Measurements from ENCODE around the gene DDX41. TPM values are rescaled to one million over a fixed set of nuclear protein-coding genes. Genes with fewer than 3 reads are reported as not detected.

The DDX41 gene
- total RNA-seq, 1 experiment from 2014 or later = 318 TPM

DNA sequence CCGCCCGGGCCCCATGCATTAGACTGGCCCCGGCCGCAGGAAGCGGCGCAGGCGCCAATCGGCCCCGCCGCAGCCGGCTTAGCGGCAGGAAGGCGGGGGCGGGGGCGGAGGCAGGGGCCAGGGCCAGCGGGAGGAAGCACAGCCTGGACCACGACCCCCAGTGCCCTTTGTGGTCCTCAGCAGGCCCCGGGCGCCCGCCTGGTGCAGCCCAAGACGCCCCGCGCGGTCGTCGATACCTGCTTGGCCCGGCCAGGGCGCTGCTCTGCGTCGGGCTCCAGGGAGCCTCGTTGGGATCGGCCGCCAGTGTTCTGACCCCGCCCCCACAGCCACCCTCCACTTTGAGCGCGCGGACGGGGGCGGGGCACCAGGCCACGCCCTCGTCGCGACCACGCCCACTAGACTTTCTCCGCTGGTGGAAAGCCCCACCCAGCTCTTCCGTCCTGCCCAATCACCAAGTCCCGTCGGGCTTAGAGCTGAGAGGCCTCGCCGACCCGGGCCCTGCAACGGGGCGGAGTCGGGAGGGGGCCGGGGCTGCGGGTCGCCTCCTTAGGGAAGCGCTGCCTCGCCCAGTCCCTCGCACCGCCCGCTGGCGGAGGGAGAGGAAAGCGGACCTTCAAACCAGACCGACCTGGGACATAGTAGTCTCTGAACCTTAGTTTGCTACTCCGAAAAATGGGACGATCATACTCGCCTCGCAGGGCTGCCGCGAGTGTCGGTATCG is 19.3 kb downstream of the DDX41 start, which contains the start of gene PDLIM7:
TSS of gene PDLIM7 (minus strand) at position 313 of the 721 bp plus-strand sequence. CDS start 1,092 bp downstream, outside the sequence.
- ChIA-PET CTCF (interaction anchor here (0.6 to 1.4 kb wide), 6 partner anchors 40 to 185 kb away, joined by 3 to 7 read pairs (median 4); no protein-coding TSS in a partner anchor), POLR2A (ENCODE audit: unreplicated experiment) (interaction anchor here (0.6 to 1.0 kb wide), 8 partner anchors 25 to 118 kb away, joined by 3 to 6 read pairs (median 3); no protein-coding TSS in a partner anchor)
- Histone ChIP-seq H3K9me2 (replicated peaks; ENCODE audit: low read length) (no peaks in the 10 kb centered on the region), H3K4me3 (ENCODE audit: low read length) (peak within 1 kb of the TSS; percentile 76), H3K27me3 (ENCODE audit: low read length) (no peaks in the 10 kb centered on the region), H3K79me2 (ENCODE audit: low read length) (peaks cover 39% of the 10 kb centered on the region), H3K9me3 (ENCODE audit: low read length) (no peaks in the 10 kb centered on the region), H2AFZ (ENCODE audit: low read length) (peak within 1 kb of the TSS; percentile 88), H3K36me3 (ENCODE audit: low read depth, low read length) (peaks cover 13% of the 10 kb centered on the region), H3F3A (ENCODE audit: low read length, unreplicated experiment) (peaks cover 4% of the 10 kb centered on the region), H3K4me2 (ENCODE audit: low read length) (peak within 1 kb of the TSS; percentile 99), H3K27ac (ENCODE audit: low read length) (peak within 1 kb of the TSS; percentile 93), H3K4me1 (ENCODE audit: insufficient read depth, low read length) (peaks cover 41% of the 10 kb centered on the region), H4K20me1 (ENCODE audit: low read length) (peaks cover 8% of the 10 kb centered on the region; the same call in 1 of the 2 replicates), H3K9ac (ENCODE audit: low read length) (peak within 1 kb of the TSS; percentile 84)
- intact Hi-C loops (cut with micrococcal nuclease) = loop anchor here (1.0 to 5.0 kb wide), 4 partner anchors 26 to 195 kb away; partner anchors contain the start of genes PRELID1 and RAB24
- DNase-seq (peak; percentile 98), ATAC-seq (peak; percentile 66)
- no TSS peak for BruUV-seq (replicated peaks)
- TF ChIP-seq EZH2phosphoT487 (IDR thresholded peaks at IDR 0.05; ENCODE audit: borderline replicate concordance, low read length) (no peak), CTCF (conservative IDR thresholded peaks at IDR 0.05; ENCODE audit: low read depth, low read length) (peak; percentile 24; the same call in 1 of the 2 replicates), EZH2 (IDR thresholded peaks at IDR 0.05; ENCODE audit: low read length, unreplicated experiment) (no peak)

DNA sequence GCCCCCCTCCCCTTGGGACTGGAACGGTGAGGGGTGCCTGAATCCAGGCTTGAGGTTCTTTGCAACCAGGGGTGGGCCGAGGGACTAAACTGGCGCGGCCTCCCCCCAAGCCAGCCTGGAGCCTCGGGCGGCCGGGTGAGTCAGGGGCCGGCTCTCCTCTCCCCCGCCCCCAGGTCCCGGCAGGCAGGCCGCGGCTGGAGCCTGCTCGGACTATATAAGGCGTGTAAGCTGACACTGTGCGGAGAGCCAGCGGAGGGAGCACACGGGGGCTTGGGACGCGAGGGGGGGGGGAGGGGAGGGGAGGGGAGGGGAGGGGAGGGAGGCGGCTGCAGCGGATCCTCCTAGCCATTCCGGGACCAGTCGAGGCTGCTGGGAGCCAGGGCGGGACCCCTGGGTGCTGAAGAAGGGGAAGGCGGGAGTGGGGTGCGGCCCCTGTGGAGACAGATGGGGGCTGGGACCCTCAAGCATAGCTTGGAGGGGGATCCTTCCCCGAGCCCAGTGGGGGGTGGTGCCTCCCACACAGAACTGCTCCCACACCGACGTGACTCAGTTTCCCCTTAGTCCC is 20.0 kb downstream of the DDX41 start:
- DNase-seq (peak; percentile 90), ATAC-seq (peak; percentile 45)
- Histone ChIP-seq H4K20me1 (ENCODE audit: low read length) (peaks cover 8% of the 10 kb centered on the region; the same call in 1 of the 2 replicates), H3K4me1 (ENCODE audit: insufficient read depth, low read length) (peaks cover 41% of the 10 kb centered on the region), H3K9me2 (replicated peaks; ENCODE audit: low read length) (no peaks in the 10 kb centered on the region), H2AFZ (ENCODE audit: low read length) (peak overlapping the region; percentile 42; the same call in 1 of the 2 replicates), H3F3A (ENCODE audit: low read length, unreplicated experiment) (peaks cover 4% of the 10 kb centered on the region), H3K4me3 (ENCODE audit: low read length) (peak overlapping the region; percentile 76), H3K9ac (ENCODE audit: low read length) (peak overlapping the region; percentile 84), H3K4me2 (ENCODE audit: low read length) (peak overlapping the region; percentile 99), H3K9me3 (ENCODE audit: low read length) (no peaks in the 10 kb centered on the region), H3K27me3 (ENCODE audit: low read length) (no peaks in the 10 kb centered on the region), H3K36me3 (ENCODE audit: low read depth, low read length) (peaks cover 16% of the 10 kb centered on the region), H3K27ac (ENCODE audit: low read length) (peak overlapping the region; percentile 93), H3K79me2 (ENCODE audit: low read length) (peaks cover 43% of the 10 kb centered on the region)
- ChIA-PET POLR2A (ENCODE audit: unreplicated experiment) (interaction anchor here (0.9 to 1.0 kb wide), 4 partner anchors 24 to 50 kb away, joined by 3 to 6 read pairs (median 4); no protein-coding TSS in a partner anchor), CTCF (interaction anchor here (0.6 to 1.4 kb wide), 8 partner anchors 25 to 184 kb away, joined by 3 to 7 read pairs (median 4); no protein-coding TSS in a partner anchor)
- no TSS peak for BruUV-seq (replicated peaks)
- intact Hi-C loops (cut with micrococcal nuclease) = loop anchor here (1.0 to 5.0 kb wide), 4 partner anchors 26 to 195 kb away; partner anchors contain the start of genes PRELID1 and RAB24
- no peak for TF ChIP-seq EZH2phosphoT487 (IDR thresholded peaks at IDR 0.05; ENCODE audit: borderline replicate concordance, low read length)

DNA sequence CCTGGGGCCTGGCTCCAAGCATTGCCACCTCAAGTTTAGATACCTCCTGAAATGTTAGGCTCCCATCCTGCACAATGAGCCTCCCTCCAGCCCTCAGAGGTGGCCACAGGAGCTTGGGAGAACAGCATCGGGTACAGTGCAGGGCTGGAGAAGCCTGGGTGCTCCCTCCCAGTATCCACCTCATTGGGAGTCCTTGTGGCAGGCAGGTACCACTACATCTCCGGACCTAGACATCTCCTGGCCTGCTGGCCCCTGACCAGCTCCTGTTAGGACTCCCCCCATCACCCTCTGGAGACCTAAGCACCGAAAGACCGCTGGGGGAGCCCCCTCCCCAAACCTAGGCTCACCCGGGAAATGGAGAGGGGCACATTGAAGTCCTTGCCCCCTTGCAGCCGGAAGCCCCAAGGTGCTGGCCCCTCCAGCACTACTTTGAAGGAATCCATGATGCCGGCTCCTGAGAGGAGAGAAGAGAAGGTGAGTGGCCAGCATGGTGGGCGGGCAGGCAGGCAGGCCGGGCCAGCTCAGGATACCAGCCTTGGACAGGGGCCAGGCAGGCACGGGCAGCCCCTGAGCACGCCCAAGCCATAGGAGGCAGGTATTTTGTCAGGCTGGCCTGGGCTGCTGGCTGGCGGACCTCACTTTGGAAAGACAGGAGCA is 20.6 kb downstream of the DDX41 start:
- no peaks in the 10 kb centered on the region for H3K9me2 ChIP-seq (replicated peaks; ENCODE audit: low read length)
- peak; percentile 54 for TF ChIP-seq CTCF (conservative IDR thresholded peaks at IDR 0.05; ENCODE audit: low read depth, low read length)
- no peak for TF ChIP-seq EZH2 (IDR thresholded peaks at IDR 0.05; ENCODE audit: low read length, unreplicated experiment)
- no peaks in the 10 kb centered on the region for H3K27me3 ChIP-seq (ENCODE audit: low read length)
- H3K9me3 ChIP-seq (ENCODE audit: low read length) = no peaks in the 10 kb centered on the region
- intact Hi-C loops (cut with micrococcal nuclease) = loop anchor here (2.0 to 5.0 kb wide), 2 partner anchors 93 to 194 kb away; partner anchors contain the start of genes PRELID1 and RAB24
- H3K4me2 ChIP-seq (ENCODE audit: low read length) = peak overlapping the region; percentile 99
- ChIA-PET CTCF (interaction anchor here (0.7 to 1.0 kb wide), 4 partner anchors 24 to 92 kb away, joined by 3 to 5 read pairs (median 4); no protein-coding TSS in a partner anchor), POLR2A (ENCODE audit: unreplicated experiment) (no interaction called here)
- peaks cover 43% of the 10 kb centered on the region for H3K79me2 ChIP-seq (ENCODE audit: low read length)
- peak overlapping the region; percentile 84 for H3K9ac ChIP-seq (ENCODE audit: low read length)
- DNase-seq = peak; percentile 58
- peak; percentile 17 for ATAC-seq
- peaks cover 8% of the 10 kb centered on the region; the same call in 1 of the 2 replicates for H4K20me1 ChIP-seq (ENCODE audit: low read length)
- H3F3A ChIP-seq (ENCODE audit: low read length, unreplicated experiment) = peaks cover 4% of the 10 kb centered on the region
- H2AFZ ChIP-seq (ENCODE audit: low read length) = no peak overlapping the region
- H3K27ac ChIP-seq (ENCODE audit: low read length) = peak overlapping the region; percentile 93
- H3K4me3 ChIP-seq (ENCODE audit: low read length) = peak overlapping the region; percentile 76
- H3K4me1 ChIP-seq (ENCODE audit: insufficient read depth, low read length) = peaks cover 41% of the 10 kb centered on the region
- BruUV-seq (replicated peaks) = no TSS peak
- peaks cover 20% of the 10 kb centered on the region for H3K36me3 ChIP-seq (ENCODE audit: low read depth, low read length)
